Choroid plexus epithelial cell (primary cell): Measurements from ENCODE around the gene ADGRD1.

Source experiments
- DNase-seq: peaks from one replicate; pipeline ENCODE4 v3.0.0-alpha.2; 2010; ENCODE audit warnings: low read depth
- H3K4me3 ChIP-seq: 2 replicates; pipeline ENCODE4 v1.5.1; 2011; ENCODE audit warnings: low read depth, mild to moderate bottlenecking, control low read depth, low read length, moderate library complexity
- CTCF ChIP-seq: conservative IDR thresholded peaks from 2 replicates; pipeline ENCODE4 v1.5.1; 2011; ENCODE audit warnings: low read depth, mild to moderate bottlenecking, control low read depth, inconsistent platforms, low read length, moderate library complexity

The ADGRD1 gene

DNA sequence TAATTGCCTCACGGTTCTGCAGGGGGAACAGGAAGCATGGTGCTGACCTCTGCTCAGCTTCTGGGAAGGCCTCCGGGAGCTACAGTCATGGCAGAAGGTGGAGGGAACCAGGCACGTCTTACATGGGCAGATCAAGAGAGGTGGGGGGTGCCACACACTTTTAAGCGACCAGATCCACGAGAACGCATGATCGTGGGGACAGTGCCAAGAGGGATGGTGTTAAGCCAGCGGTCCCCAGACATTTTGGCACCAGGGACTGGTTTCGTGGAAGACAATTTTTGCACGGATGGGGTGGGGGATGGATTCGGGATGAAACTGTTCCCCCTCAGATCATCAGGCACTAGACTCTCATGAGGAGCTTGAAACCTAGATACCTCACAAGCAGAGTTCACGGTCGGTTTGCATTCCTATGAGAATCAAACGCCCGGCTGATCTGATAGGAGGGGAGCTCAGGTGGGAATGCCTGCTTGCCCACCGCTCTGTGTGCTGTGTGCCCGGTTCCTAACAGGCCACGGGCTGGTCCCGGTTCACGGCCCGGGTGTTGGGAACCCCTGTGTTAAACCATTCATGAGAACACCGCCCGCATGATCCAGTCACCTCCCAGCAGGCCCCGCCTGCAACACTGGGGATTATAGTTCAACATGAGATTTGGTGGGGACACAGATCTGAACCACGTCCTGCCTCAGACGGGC lies 96.9 kb downstream of the ADGRD1 start:
- no peak for TF ChIP-seq CTCF
- no peak overlapping the region for H3K4me3 ChIP-seq
- DNase-seq: no peak

DNA sequence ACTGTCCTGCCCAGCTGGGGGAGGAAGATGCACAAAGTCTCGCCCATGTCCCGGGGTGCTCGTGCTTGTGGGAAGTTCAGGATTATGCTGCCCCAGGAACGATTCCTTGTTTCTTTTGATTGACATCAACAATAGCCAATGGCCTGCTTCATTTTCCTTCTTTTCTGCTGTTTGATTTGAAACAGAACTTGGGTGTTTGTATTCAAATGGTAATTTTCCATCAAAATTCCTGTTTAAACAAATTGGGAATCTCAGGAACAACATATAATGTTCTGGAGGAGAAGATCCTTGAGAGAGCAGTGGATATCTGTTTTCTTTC lies 97.4 kb downstream of the ADGRD1 start:
- no peak for DNase-seq
- H3K4me3 ChIP-seq: no peak overlapping the region
- no peak for TF ChIP-seq CTCF

- no peak for DNase-seq
- no peak overlapping the region for H3K4me3 ChIP-seq
- TF ChIP-seq CTCF: no peak
Observed at GRCh38 chr12:131052063-131052781, 98.5 kb downstream of the ADGRD1 start.

DNA sequence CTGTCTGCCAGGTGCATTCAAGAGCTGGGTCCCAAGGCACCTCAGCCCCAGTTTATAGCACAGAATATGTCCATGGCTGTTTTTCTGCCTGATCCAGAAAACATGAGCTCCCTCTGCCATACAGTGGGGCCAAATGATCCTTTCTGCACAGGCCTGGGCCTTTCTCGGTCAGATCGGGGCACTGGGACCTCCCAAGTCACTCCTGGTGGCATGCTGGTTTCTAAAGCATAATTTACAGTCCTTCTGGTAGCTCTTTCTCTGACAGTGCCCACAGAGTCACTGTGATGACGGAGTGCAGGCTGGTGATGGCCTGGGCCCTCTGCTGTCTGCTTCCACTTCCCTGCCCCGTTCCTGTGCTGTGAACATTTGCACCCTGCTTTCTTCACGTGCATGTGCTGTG lies 99.2 kb downstream of the ADGRD1 start:
- H3K4me3 ChIP-seq: no peak overlapping the region
- DNase-seq: no peak
- TF ChIP-seq CTCF: no peak

DNA sequence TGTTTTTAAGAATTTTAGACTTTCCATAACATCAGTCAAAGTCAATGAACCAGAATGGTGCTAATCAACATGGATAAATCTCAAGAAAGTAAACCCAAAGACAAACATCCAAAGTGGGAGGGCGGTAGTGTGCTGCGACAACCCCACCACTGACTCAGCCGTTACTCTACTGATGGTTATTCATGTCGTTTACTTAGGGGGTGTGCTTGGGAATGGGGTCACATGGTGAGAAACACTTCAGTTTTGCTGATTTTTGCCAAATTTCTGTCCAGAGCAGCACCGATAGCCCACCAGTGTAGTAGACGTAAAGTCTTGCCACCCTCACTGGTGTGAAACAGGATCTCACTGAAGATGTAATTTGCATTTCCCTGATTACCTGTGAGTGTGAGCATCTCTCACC lies 99.9 kb downstream of the ADGRD1 start:
- TF ChIP-seq CTCF: no peak
- no peak overlapping the region for H3K4me3 ChIP-seq
- no peak for DNase-seq

GRCh38 chr12:131054345-131055092 lies 100.8 kb downstream of the ADGRD1 start:
- H3K4me3 ChIP-seq: no peak overlapping the region
- DNase-seq: no peak
- TF ChIP-seq CTCF: no peak
